Neural cell (in vitro differentiated cells): ENCODE results near the gene TRIM63.

Experiments
- POLR2AphosphoS5 ChIP-seq: IDR thresholded peaks from 2 replicates; pipeline ENCODE4 v1.6.1; 2012
- RAD21 ChIP-seq: fragments of 450-650 bp; conservative IDR thresholded peaks from 2 replicates; pipeline ENCODE4 v1.6.1; 2014; ENCODE audit warnings: antibody characterized with exemption, mild to moderate bottlenecking, moderate library complexity
- TF ChIP-seq, protein P1 (sequence below): fragments of 450-650 bp; IDR thresholded peaks from 2 replicates; pipeline ENCODE4 v1.5.1; 2014; ENCODE audit warnings: antibody characterized with exemption, mild to moderate bottlenecking, moderate library complexity; ENCODE audit not compliant: poor library complexity, severe bottlenecking

DNA sequence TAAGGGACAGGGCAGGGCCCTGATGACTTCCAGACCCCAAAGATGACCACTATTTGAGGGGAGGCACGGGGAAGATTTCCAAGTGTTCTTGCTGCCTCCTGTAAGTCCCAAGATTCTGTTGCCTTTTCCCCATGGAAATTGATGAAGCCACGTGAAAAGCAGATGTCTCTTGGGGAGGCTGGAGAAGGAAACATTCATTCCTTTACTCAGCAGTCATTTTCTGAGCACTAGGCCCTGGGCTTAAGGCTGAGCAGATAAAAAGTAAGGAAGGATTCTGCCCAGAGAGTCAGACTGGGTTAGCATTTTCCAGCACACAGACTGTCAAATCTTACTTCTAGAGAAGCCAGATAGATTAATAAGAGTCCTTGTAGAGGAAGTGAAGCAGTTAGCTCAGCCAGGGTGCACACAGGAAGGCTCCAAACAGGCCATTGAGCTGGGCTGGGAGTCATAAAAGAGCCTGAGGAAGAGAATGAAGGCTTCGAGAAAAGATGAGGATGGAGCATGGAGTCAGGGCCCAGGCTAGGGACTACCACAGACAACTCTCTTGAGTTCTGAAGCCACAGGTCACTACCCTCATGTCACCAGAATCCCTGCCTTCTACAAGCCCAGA lies 35.7 kb downstream of the TRIM63 start:
- TF ChIP-seq RAD21 (no peak), POLR2AphosphoS5 (no peak)
- TF ChIP-seq, protein P1, sequence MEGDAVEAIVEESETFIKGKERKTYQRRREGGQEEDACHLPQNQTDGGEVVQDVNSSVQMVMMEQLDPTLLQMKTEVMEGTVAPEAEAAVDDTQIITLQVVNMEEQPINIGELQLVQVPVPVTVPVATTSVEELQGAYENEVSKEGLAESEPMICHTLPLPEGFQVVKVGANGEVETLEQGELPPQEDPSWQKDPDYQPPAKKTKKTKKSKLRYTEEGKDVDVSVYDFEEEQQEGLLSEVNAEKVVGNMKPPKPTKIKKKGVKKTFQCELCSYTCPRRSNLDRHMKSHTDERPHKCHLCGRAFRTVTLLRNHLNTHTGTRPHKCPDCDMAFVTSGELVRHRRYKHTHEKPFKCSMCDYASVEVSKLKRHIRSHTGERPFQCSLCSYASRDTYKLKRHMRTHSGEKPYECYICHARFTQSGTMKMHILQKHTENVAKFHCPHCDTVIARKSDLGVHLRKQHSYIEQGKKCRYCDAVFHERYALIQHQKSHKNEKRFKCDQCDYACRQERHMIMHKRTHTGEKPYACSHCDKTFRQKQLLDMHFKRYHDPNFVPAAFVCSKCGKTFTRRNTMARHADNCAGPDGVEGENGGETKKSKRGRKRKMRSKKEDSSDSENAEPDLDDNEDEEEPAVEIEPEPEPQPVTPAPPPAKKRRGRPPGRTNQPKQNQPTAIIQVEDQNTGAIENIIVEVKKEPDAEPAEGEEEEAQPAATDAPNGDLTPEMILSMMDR, result no peak
